NCI-H2107 treated with DMSO at 0.1 percent for 48 hours (cell line): ENCODE data around the gene CHAF1A.
A peak's percentile ranks its signal among the peaks of the same experiment; 100 is the strongest.

Source experiments
- DNase-seq: peaks from one replicate; lab custom pipeline; 2025; ENCODE audit not compliant: unreplicated experiment; lab: John Stamatoyannopoulos, UW

Gene CHAF1A

GRCh38 chr19:4366666-4367335 lies 35.6 kb upstream of the CHAF1A start:
- no peak for DNase-seq

- DNase-seq = no peak
These were observed 35.1 kb upstream of the CHAF1A start for GRCh38 chr19:4367336-4367723.

- no peak for DNase-seq
These were observed 34.7 kb upstream of the CHAF1A start for GRCh38 chr19:4367781-4368127.

- no peak for DNase-seq
These were observed 34.2 kb upstream of the CHAF1A start for GRCh38 chr19:4368128-4368820.

- no peak for DNase-seq
These were observed 33.1 kb upstream of the CHAF1A start for GRCh38 chr19:4369109-4369887.

- DNase-seq = no peak
These were observed 32.6 kb upstream of the CHAF1A start for GRCh38 chr19:4369888-4370260.

GRCh38 chr19:4370418-4371041 lies 31.9 kb upstream of the CHAF1A start:
- DNase-seq = no peak

GRCh38 chr19:4371247-4372164 lies 30.9 kb upstream of the CHAF1A start:
- peak; percentile 50 for DNase-seq

GRCh38 chr19:4372165-4373012 lies 30.1 kb upstream of the CHAF1A start:
- no peak for DNase-seq

GRCh38 chr19:4373013-4373367 lies 29.4 kb upstream of the CHAF1A start:
- DNase-seq = no peak

GRCh38 chr19:4373601-4374497 lies 28.6 kb upstream of the CHAF1A start:
- DNase-seq = no peak

- no peak for DNase-seq
These were observed 27.8 kb upstream of the CHAF1A start for GRCh38 chr19:4374498-4375163.

- DNase-seq = peak; percentile 41
These were observed 27.0 kb upstream of the CHAF1A start for GRCh38 chr19:4375164-4376027.

GRCh38 chr19:4376028-4376670 lies 26.3 kb upstream of the CHAF1A start:
- peak; percentile 24 for DNase-seq

GRCh38 chr19:4376671-4376990 lies 25.8 kb upstream of the CHAF1A start:
- no peak for DNase-seq

GRCh38 chr19:4376991-4377781 lies 25.3 kb upstream of the CHAF1A start:
- no peak for DNase-seq
